Activated T-helper 17 cell treated with anti-CD3 and anti-CD28 coated beads, Interleukin-2, amount 50 U/mL, for 72 hours (primary cell): ENCODE data around the gene CTTNBP2. TPM values are rescaled to one million over a fixed set of nuclear protein-coding genes. Genes with fewer than 3 reads are reported as not detected.
"Not testable (repeated sequence)": the region's sequence is repeated elsewhere in the genome, so short reads cannot be mapped to it uniquely, and the experiment has no call there.

ENCODE experiments used
- ATAC-seq: fragments of 150-1000 bp; cut with Tn5 transposase; replicated peaks from 2 replicates; pipeline ENCODE4 v1.10.0; 2021; ENCODE audit warnings: mild to moderate bottlenecking, moderate library complexity
- H3K27ac Mint-ChIP-seq: one replicate; pipeline ENCODE4 v1.8.0; 2022; ENCODE audit warnings: mixed read lengths
- H3K27me3 Mint-ChIP-seq: one replicate; pipeline ENCODE4 v1.8.0; 2022; ENCODE audit warnings: mixed read lengths
- H3K36me3 Mint-ChIP-seq: one replicate; pipeline ENCODE4 v1.8.0; 2022; ENCODE audit warnings: low read depth, mild to moderate bottlenecking, mixed read lengths
- H3K4me1 Mint-ChIP-seq: one replicate; pipeline ENCODE4 v1.8.0; 2022; ENCODE audit warnings: mixed read lengths
- H3K4me3 Mint-ChIP-seq: one replicate; pipeline ENCODE4 v1.8.0; 2022; ENCODE audit warnings: mild to moderate bottlenecking, mixed read lengths
- H3K9me3 Mint-ChIP-seq: one replicate; pipeline ENCODE4 v1.8.0; 2022; ENCODE audit warnings: mixed read lengths
- total RNA-seq, 2 donors: library from RNA; stranded (reverse); gene quantifications; one replicate each; pipeline ENCODE4 v1.2.3, GENCODE V29; 2022

CTTNBP2 gene
- total RNA-seq, 2 donors from 2014 or later, result 0.40 TPM; not detected in 1

GRCh38 chr7:117731455-117731854 is 141.8 kb downstream of the CTTNBP2 start:
- no peak overlapping the region for H3K27ac Mint-ChIP-seq
- H3K4me3 Mint-ChIP-seq, result no peak overlapping the region
- H3K4me1 Mint-ChIP-seq, result no peaks in the 10 kb centered on the region
- H3K27me3 Mint-ChIP-seq, result peaks cover 33% of the 10 kb centered on the region
- H3K9me3 Mint-ChIP-seq, result no peaks in the 10 kb centered on the region
- peak; percentile 88 for ATAC-seq
- no peaks in the 10 kb centered on the region for H3K36me3 Mint-ChIP-seq

- H3K36me3 Mint-ChIP-seq, result no peaks in the 10 kb centered on the region
- no peak for ATAC-seq
- H3K4me1 Mint-ChIP-seq, result no peaks in the 10 kb centered on the region
- no peak overlapping the region for H3K27ac Mint-ChIP-seq
- H3K4me3 Mint-ChIP-seq, result no peak overlapping the region
- H3K27me3 Mint-ChIP-seq, result peaks cover 33% of the 10 kb centered on the region
- H3K9me3 Mint-ChIP-seq, result no peaks in the 10 kb centered on the region
Observed at GRCh38 chr7:117730390-117730789, 142.9 kb downstream of the CTTNBP2 start.

- no peak overlapping the region for H3K4me3 Mint-ChIP-seq
- H3K4me1 Mint-ChIP-seq, result no peaks in the 10 kb centered on the region
- H3K27me3 Mint-ChIP-seq, result peaks cover 33% of the 10 kb centered on the region
- H3K27ac Mint-ChIP-seq, result no peak overlapping the region
- ATAC-seq, result no peak
- H3K9me3 Mint-ChIP-seq, result no peaks in the 10 kb centered on the region
- H3K36me3 Mint-ChIP-seq, result no peaks in the 10 kb centered on the region
Observed at GRCh38 chr7:117728890-117729624, 144.2 kb downstream of the CTTNBP2 start.

- ATAC-seq, result no peak
- Mint-ChIP-seq H3K9me3 (no peaks in the 10 kb centered on the region), H3K27ac (no peak overlapping the region), H3K27me3 (peaks cover 17% of the 10 kb centered on the region), H3K4me1 (no peaks in the 10 kb centered on the region), H3K36me3 (no peaks in the 10 kb centered on the region), H3K4me3 (no peak overlapping the region)
Observed at GRCh38 chr7:117724898-117725297, 148.3 kb downstream of the CTTNBP2 start.

- peaks cover 3% of the 10 kb centered on the region for H3K27me3 Mint-ChIP-seq
- no peak overlapping the region for H3K27ac Mint-ChIP-seq
- H3K4me1 Mint-ChIP-seq, result no peaks in the 10 kb centered on the region
- no peaks in the 10 kb centered on the region for H3K9me3 Mint-ChIP-seq
- H3K36me3 Mint-ChIP-seq, result no peaks in the 10 kb centered on the region
- ATAC-seq, result no peak
- H3K4me3 Mint-ChIP-seq, result no peak overlapping the region
Observed at GRCh38 chr7:117719377-117719776, 153.9 kb downstream of the CTTNBP2 start.

- Mint-ChIP-seq H3K27ac (no peak overlapping the region), H3K4me3 (no peak overlapping the region), H3K36me3 (no peaks in the 10 kb centered on the region), H3K9me3 (no peaks in the 10 kb centered on the region), H3K4me1 (no peaks in the 10 kb centered on the region), H3K27me3 (peaks cover 4% of the 10 kb centered on the region)
- no peak for ATAC-seq
Observed at GRCh38 chr7:117718116-117718835, 155.0 kb downstream of the CTTNBP2 start.

GRCh38 chr7:117717357-117717756 is 155.9 kb downstream of the CTTNBP2 start:
- Mint-ChIP-seq H3K9me3 (no peaks in the 10 kb centered on the region), H3K36me3 (no peaks in the 10 kb centered on the region), H3K27ac (no peak overlapping the region), H3K4me1 (no peaks in the 10 kb centered on the region), H3K27me3 (peaks cover 4% of the 10 kb centered on the region), H3K4me3 (no peak overlapping the region)
- no peak for ATAC-seq

- no peak for ATAC-seq
- Mint-ChIP-seq H3K4me1 (no peaks in the 10 kb centered on the region), H3K27ac (no peak overlapping the region), H3K36me3 (no peaks in the 10 kb centered on the region), H3K9me3 (no peaks in the 10 kb centered on the region), H3K27me3 (peaks cover 4% of the 10 kb centered on the region), H3K4me3 (no peak overlapping the region)
Observed at GRCh38 chr7:117716707-117717299, 156.4 kb downstream of the CTTNBP2 start.

- Mint-ChIP-seq H3K4me3 (no peak overlapping the region), H3K27me3 (peaks cover 4% of the 10 kb centered on the region), H3K9me3 (no peaks in the 10 kb centered on the region), H3K36me3 (no peaks in the 10 kb centered on the region), H3K4me1 (no peaks in the 10 kb centered on the region), H3K27ac (no peak overlapping the region)
- no peak for ATAC-seq
Observed at GRCh38 chr7:117715784-117716445, 157.3 kb downstream of the CTTNBP2 start.

- Mint-ChIP-seq H3K27me3 (peaks cover 4% of the 10 kb centered on the region), H3K27ac (no peak overlapping the region), H3K4me3 (no peak overlapping the region), H3K36me3 (no peaks in the 10 kb centered on the region), H3K4me1 (no peaks in the 10 kb centered on the region), H3K9me3 (no peaks in the 10 kb centered on the region)
- ATAC-seq, result no peak
Observed at GRCh38 chr7:117711556-117711955, 161.7 kb downstream of the CTTNBP2 start.

- H3K27ac Mint-ChIP-seq, ATAC-seq, H3K9me3 Mint-ChIP-seq, H3K4me3 Mint-ChIP-seq, H3K4me1 Mint-ChIP-seq, H3K36me3 Mint-ChIP-seq, H3K27me3 Mint-ChIP-seq: not testable (repeated sequence)
Observed at GRCh38 chr7:117708173-117708572, 165.1 kb downstream of the CTTNBP2 start.

- Mint-ChIP-seq H3K4me1 (no peaks in the 10 kb centered on the region), H3K36me3 (no peaks in the 10 kb centered on the region), H3K27ac (no peak overlapping the region), H3K4me3 (no peak overlapping the region), H3K27me3 (no peaks in the 10 kb centered on the region), H3K9me3 (no peaks in the 10 kb centered on the region)
- no peak for ATAC-seq
Observed at GRCh38 chr7:117707080-117707479, 166.2 kb downstream of the CTTNBP2 start.

GRCh38 chr7:117706210-117706609 is 167.0 kb downstream of the CTTNBP2 start:
- ATAC-seq, result no peak
- no peaks in the 10 kb centered on the region for H3K36me3 Mint-ChIP-seq

GRCh38 chr7:117705630-117706029 is 167.6 kb downstream of the CTTNBP2 start:
- H3K27ac Mint-ChIP-seq, result no peak overlapping the region
- no peak for ATAC-seq

More at GRCh38 chr7:117706210-117706609, 167.0 kb downstream of the CTTNBP2 start:
- no peaks in the 10 kb centered on the region for H3K4me1 Mint-ChIP-seq
- no peaks in the 10 kb centered on the region for H3K27me3 Mint-ChIP-seq
- no peak overlapping the region for H3K27ac Mint-ChIP-seq
- no peaks in the 10 kb centered on the region for H3K9me3 Mint-ChIP-seq
- H3K4me3 Mint-ChIP-seq, result no peak overlapping the region

More at GRCh38 chr7:117705630-117706029, 167.6 kb downstream of the CTTNBP2 start:
- Mint-ChIP-seq H3K36me3 (no peaks in the 10 kb centered on the region), H3K4me3 (no peak overlapping the region), H3K27me3 (no peaks in the 10 kb centered on the region), H3K9me3 (no peaks in the 10 kb centered on the region), H3K4me1 (no peaks in the 10 kb centered on the region)
